Mesodermal cell (in vitro differentiated cells): ENCODE results near the gene ACOT9.

Source experiments
- H3K27ac ChIP-seq: 2 replicates; pipeline ENCODE4 v1.7.0; 2013; ENCODE audit warnings: mild to moderate bottlenecking, low read depth, low read length, moderate library complexity; ENCODE audit not compliant: severe bottlenecking
- H3K36me3 ChIP-seq: 2 replicates; pipeline ENCODE4 v1.7.1; 2013; ENCODE audit warnings: mild to moderate bottlenecking, low read length, moderate library complexity; ENCODE audit not compliant: control insufficient read depth, insufficient read depth
- H3K4me1 ChIP-seq: one replicate; pipeline ENCODE4 v1.7.1; 2013; ENCODE audit warnings: mild to moderate bottlenecking, low read length; ENCODE audit not compliant: insufficient read depth, control insufficient read depth, poor library complexity, severe bottlenecking
- H3K4me3 ChIP-seq: 2 replicates; pipeline ENCODE4 v1.7.0; 2013; ENCODE audit warnings: low read length, control low read depth, mild to moderate bottlenecking; ENCODE audit not compliant: insufficient read depth, poor library complexity, severe bottlenecking; ENCODE audit errors: extremely low read depth
- H3K9me3 ChIP-seq: 2 replicates; pipeline ENCODE4 v1.7.1; 2013; ENCODE audit warnings: mild to moderate bottlenecking, low read length, moderate library complexity; ENCODE audit not compliant: control insufficient read depth
- WGBS, 2 experiments: methylation state at CpG; one replicate each; pipeline ENCODE4 v1.1.5; 2013; ENCODE audit warnings: missing lambda C conversion rate in 2 of 2; ENCODE audit not compliant: insufficient coverage in 2 of 2; 5-methylcytosine and 5-hydroxymethylcytosine counted together

Gene ACOT9

GRCh38 chrX:23737413-23737812 is 5.7 kb downstream of the ACOT9 start:
- Histone ChIP-seq H3K4me1 (peaks cover 10% of the 10 kb centered on the region), H3K36me3 (peaks cover 5% of the 10 kb centered on the region), H3K4me3 (no peak overlapping the region), H3K9me3 (no peaks in the 10 kb centered on the region), H3K27ac (no peak overlapping the region)

GRCh38 chrX:23736030-23736429 is 7.0 kb downstream of the ACOT9 start:
- Histone ChIP-seq H3K9me3 (no peaks in the 10 kb centered on the region), H3K27ac (no peak overlapping the region), H3K36me3 (peaks cover 11% of the 10 kb centered on the region), H3K4me1 (peaks cover 3% of the 10 kb centered on the region), H3K4me3 (no peak overlapping the region)
- 0% methylated on average over 1 of the region's 3 CpGs; no CpG with 5 or more reads in 1 of the 2 experiments for WGBS, 2 experiments

- Histone ChIP-seq H3K27ac (no peak overlapping the region), H3K4me3 (no peak overlapping the region), H3K36me3 (peaks cover 34% of the 10 kb centered on the region), H3K9me3 (no peaks in the 10 kb centered on the region), H3K4me1 (no peaks in the 10 kb centered on the region)
- no CpG with 5 or more reads among the region's 5 CpGs for WGBS, 2 experiments
Observed at GRCh38 chrX:23732704-23733103, 10.4 kb downstream of the ACOT9 start.

GRCh38 chrX:23731951-23732350 is 11.1 kb downstream of the ACOT9 start:
- no peak overlapping the region for H3K27ac ChIP-seq
- no peak overlapping the region for H3K4me3 ChIP-seq
- no peaks in the 10 kb centered on the region for H3K9me3 ChIP-seq
- WGBS, 2 experiments, result no CpG with 5 or more reads among the region's 1 CpG
- H3K36me3 ChIP-seq, result peaks cover 41% of the 10 kb centered on the region
- H3K4me1 ChIP-seq, result no peaks in the 10 kb centered on the region

- Histone ChIP-seq H3K27ac (no peak overlapping the region), H3K4me1 (no peaks in the 10 kb centered on the region), H3K36me3 (peaks cover 48% of the 10 kb centered on the region), H3K9me3 (no peaks in the 10 kb centered on the region), H3K4me3 (no peak overlapping the region)
- WGBS, 2 experiments, result 83% methylated on average over 1 of the region's 1 CpG; no CpG with 5 or more reads in 1 of the 2 experiments
Observed at GRCh38 chrX:23729214-23729613, 13.9 kb downstream of the ACOT9 start.

- Histone ChIP-seq H3K4me1 (no peaks in the 10 kb centered on the region), H3K27ac (no peak overlapping the region), H3K9me3 (no peaks in the 10 kb centered on the region), H3K4me3 (no peak overlapping the region), H3K36me3 (peaks cover 61% of the 10 kb centered on the region)
- WGBS, 2 experiments, result 89 to 100% methylated on average over 1 to 3 of the region's 3 CpGs
Observed at GRCh38 chrX:23727206-23727605, 15.9 kb downstream of the ACOT9 start.

GRCh38 chrX:23726191-23726590 is 16.9 kb downstream of the ACOT9 start:
- Histone ChIP-seq H3K27ac (no peak overlapping the region), H3K36me3 (peaks cover 62% of the 10 kb centered on the region), H3K4me1 (no peaks in the 10 kb centered on the region), H3K9me3 (no peaks in the 10 kb centered on the region), H3K4me3 (no peak overlapping the region)
- WGBS, 2 experiments, result 75 to 100% methylated on average over 1 to 4 of the region's 6 CpGs

GRCh38 chrX:23720117-23720677 is 22.9 kb downstream of the ACOT9 start:
- H3K4me3 ChIP-seq, result no peak overlapping the region
- H3K9me3 ChIP-seq, result no peaks in the 10 kb centered on the region
- 98 to 100% methylated on average over 2 to 5 of the region's 8 CpGs for WGBS, 2 experiments
- peaks cover 48% of the 10 kb centered on the region for H3K36me3 ChIP-seq
- no peaks in the 10 kb centered on the region for H3K4me1 ChIP-seq
- no peak overlapping the region for H3K27ac ChIP-seq

- no CpG with 5 or more reads among the region's 5 CpGs for WGBS, 2 experiments
- H3K4me1 ChIP-seq, result no peaks in the 10 kb centered on the region
- H3K36me3 ChIP-seq, result peaks cover 74% of the 10 kb centered on the region
- H3K9me3 ChIP-seq, result no peaks in the 10 kb centered on the region
- H3K27ac ChIP-seq, result no peak overlapping the region
- no peak overlapping the region for H3K4me3 ChIP-seq
Observed at GRCh38 chrX:23705235-23705634, 37.8 kb downstream of the ACOT9 start.

- Histone ChIP-seq H3K36me3 (peaks cover 73% of the 10 kb centered on the region), H3K4me1 (no peaks in the 10 kb centered on the region), H3K27ac (no peak overlapping the region), H3K4me3 (no peak overlapping the region), H3K9me3 (no peaks in the 10 kb centered on the region)
- WGBS, 2 experiments, result no CpG with 5 or more reads among the region's 5 CpGs
Observed at GRCh38 chrX:23704673-23705206, 38.3 kb downstream of the ACOT9 start.

GRCh38 chrX:23699636-23700194 is 43.4 kb downstream of the ACOT9 start:
- Histone ChIP-seq H3K4me1 (no peaks in the 10 kb centered on the region), H3K9me3 (no peaks in the 10 kb centered on the region), H3K36me3 (peaks cover 39% of the 10 kb centered on the region), H3K27ac (no peak overlapping the region), H3K4me3 (no peak overlapping the region)
- 90 to 94% methylated on average over 7 to 9 of the region's 16 CpGs for WGBS, 2 experiments
